K562 (cell line): ENCODE results near the gene AFAP1.

Experiments used
- EP300 ChIP-seq: IDR thresholded peaks from 2 replicates; pipeline ENCODE4 v1.6.1; 2012; ENCODE audit warnings: low read length, improper control_type of control experiment
- FOXK2 ChIP-seq, 2 experiments: fragments of 450-650 bp; IDR thresholded peaks in 1 of 2; conservative IDR thresholded peaks in 1 of 2; 2 replicates each; pipeline ENCODE4 v1.6.1; 2016; ENCODE audit warnings: low read depth in 2 of 2, mild to moderate bottlenecking in 1 of 2
- HDGF ChIP-seq: fragments of 450-650 bp; IDR thresholded peaks from 2 replicates; pipeline ENCODE4 v1.6.1; 2016
- JUN ChIP-seq, 2 experiments: sonication (generic) in 1 of 2; formaldehyde crosslinking in 1 of 2; IDR thresholded peaks; 2 replicates each; pipeline versions ENCODE4 v1.6.1 to v1.8.0; 2012 to 2022; ENCODE audit warnings: borderline replicate concordance in 2 of 2, mild to moderate bottlenecking in 2 of 2, improper control_type of control experiment in 1 of 2, low read depth in 1 of 2, low read length in 1 of 2, missing genetic modification reagents in 1 of 2
- NRF1 ChIP-seq, 2 experiments: fragments of 450-650 bp; IDR thresholded peaks in 1 of 2; conservative IDR thresholded peaks in 1 of 2; 2 replicates each; pipeline ENCODE4 v1.6.1; 2014; ENCODE audit warnings: mild to moderate bottlenecking in 2 of 2
- POLR2AphosphoS2 ChIP-seq: IDR thresholded peaks from 2 replicates; pipeline ENCODE4 v1.6.1; 2012; ENCODE audit warnings: low read length, improper control_type of control experiment
- TEAD2 ChIP-seq: fragments of 450-650 bp; IDR thresholded peaks from 2 replicates; pipeline ENCODE4 v1.6.1; 2016; ENCODE audit warnings: missing genetic modification characterization, control low read depth, missing compliant biosample characterization
- ZNF146 ChIP-seq: IDR thresholded peaks from one replicate; pipeline ENCODE4 v1.6.1; 2018; ENCODE audit warnings: missing compliant biosample characterization; ENCODE audit not compliant: unreplicated experiment
- TF ChIP-seq, protein P1 (sequence below), 3 experiments: IDR thresholded peaks in 2 of 3; conservative IDR thresholded peaks in 1 of 3; 2 replicates each; pipeline ENCODE4 v1.5.1; 2011 to 2012; ENCODE audit warnings: low read length in 3 of 3, mild to moderate bottlenecking in 3 of 3, control low read depth in 2 of 3, improper control_type of control experiment in 1 of 3, inconsistent platforms in 1 of 3, low read depth in 1 of 3, mixed read lengths in 1 of 3, moderate library complexity in 1 of 3; ENCODE audit not compliant: insufficient read depth in 2 of 3
- TF ChIP-seq, protein P2 (sequence below): fragments of 450-650 bp; formaldehyde crosslinking; conservative IDR thresholded peaks from 2 replicates; pipeline ENCODE4 v1.4.0; 2022; ENCODE audit warnings: mild to moderate bottlenecking, missing genetic modification characterization
- TF ChIP-seq, protein P3 (sequence below): sonication (generic); formaldehyde crosslinking; IDR thresholded peaks from 2 replicates; pipeline ENCODE4 v1.8.1; 2022; ENCODE audit warnings: missing genetic modification reagents

DNA sequence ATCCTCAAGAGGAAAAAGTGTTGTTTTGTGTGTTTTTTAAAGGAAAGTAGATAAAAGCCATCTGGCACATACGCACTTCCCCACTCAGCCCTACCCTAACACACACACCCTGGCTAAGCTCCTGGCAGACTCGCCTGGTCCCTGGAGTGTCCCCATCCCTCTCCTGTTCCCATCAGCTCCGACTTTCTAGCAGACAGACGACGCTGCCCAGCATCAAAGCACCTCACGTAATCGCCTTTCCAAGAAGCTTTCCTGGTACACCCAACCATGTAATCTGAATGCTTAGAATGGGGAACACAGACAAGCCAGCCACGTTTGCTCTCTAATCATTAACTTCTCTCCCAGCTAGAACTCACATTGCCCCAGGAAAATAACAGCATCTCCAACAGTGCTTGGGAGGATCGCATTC, 116.2 kb downstream of the AFAP1 start:
- TF ChIP-seq JUN (IDR thresholded peaks at IDR 0.05; ENCODE audit: borderline replicate concordance, low read depth, low read length): no peak
- TF ChIP-seq JUN (CRISPR knock-in tag; IDR thresholded peaks at IDR 0.05; ENCODE audit: borderline replicate concordance): no peak
- TF ChIP-seq, protein P1, sequence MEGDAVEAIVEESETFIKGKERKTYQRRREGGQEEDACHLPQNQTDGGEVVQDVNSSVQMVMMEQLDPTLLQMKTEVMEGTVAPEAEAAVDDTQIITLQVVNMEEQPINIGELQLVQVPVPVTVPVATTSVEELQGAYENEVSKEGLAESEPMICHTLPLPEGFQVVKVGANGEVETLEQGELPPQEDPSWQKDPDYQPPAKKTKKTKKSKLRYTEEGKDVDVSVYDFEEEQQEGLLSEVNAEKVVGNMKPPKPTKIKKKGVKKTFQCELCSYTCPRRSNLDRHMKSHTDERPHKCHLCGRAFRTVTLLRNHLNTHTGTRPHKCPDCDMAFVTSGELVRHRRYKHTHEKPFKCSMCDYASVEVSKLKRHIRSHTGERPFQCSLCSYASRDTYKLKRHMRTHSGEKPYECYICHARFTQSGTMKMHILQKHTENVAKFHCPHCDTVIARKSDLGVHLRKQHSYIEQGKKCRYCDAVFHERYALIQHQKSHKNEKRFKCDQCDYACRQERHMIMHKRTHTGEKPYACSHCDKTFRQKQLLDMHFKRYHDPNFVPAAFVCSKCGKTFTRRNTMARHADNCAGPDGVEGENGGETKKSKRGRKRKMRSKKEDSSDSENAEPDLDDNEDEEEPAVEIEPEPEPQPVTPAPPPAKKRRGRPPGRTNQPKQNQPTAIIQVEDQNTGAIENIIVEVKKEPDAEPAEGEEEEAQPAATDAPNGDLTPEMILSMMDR (IDR thresholded peaks at IDR 0.05 in 2 of 3, conservative IDR thresholded peaks at IDR 0.05 in 1 of 3; ENCODE audit: insufficient read depth in 2 of 3, low read depth in 1 of 3, low read length in 3 of 3): no peak
- TF ChIP-seq POLR2AphosphoS2: no peak
- TF ChIP-seq HDGF: no peak
- no peak for TF ChIP-seq ZNF146 (CRISPR knock-in tag)
- TF ChIP-seq FOXK2 (conservative IDR thresholded peaks at IDR 0.05 in 1 of 2, IDR thresholded peaks at IDR 0.05 in 1 of 2; ENCODE audit: low read depth in 2 of 2): no peak
- no peak for TF ChIP-seq TEAD2 (tag)
- TF ChIP-seq, protein P2, sequence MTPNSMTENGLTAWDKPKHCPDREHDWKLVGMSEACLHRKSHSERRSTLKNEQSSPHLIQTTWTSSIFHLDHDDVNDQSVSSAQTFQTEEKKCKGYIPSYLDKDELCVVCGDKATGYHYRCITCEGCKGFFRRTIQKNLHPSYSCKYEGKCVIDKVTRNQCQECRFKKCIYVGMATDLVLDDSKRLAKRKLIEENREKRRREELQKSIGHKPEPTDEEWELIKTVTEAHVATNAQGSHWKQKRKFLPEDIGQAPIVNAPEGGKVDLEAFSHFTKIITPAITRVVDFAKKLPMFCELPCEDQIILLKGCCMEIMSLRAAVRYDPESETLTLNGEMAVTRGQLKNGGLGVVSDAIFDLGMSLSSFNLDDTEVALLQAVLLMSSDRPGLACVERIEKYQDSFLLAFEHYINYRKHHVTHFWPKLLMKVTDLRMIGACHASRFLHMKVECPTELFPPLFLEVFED (CRISPR knock-in tag): no peak
- TF ChIP-seq EP300: no peak
- no peak for TF ChIP-seq NRF1 (conservative IDR thresholded peaks at IDR 0.05 in 1 of 2, IDR thresholded peaks at IDR 0.05 in 1 of 2)
- TF ChIP-seq, protein P3, sequence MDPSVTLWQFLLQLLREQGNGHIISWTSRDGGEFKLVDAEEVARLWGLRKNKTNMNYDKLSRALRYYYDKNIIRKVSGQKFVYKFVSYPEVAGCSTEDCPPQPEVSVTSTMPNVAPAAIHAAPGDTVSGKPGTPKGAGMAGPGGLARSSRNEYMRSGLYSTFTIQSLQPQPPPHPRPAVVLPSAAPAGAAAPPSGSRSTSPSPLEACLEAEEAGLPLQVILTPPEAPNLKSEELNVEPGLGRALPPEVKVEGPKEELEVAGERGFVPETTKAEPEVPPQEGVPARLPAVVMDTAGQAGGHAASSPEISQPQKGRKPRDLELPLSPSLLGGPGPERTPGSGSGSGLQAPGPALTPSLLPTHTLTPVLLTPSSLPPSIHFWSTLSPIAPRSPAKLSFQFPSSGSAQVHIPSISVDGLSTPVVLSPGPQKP (CRISPR knock-in tag): no peak
